NCI-H345 (cell line): Measurements from ENCODE around the gene NAXD.
"Not testable (repeated sequence)": the region's sequence is repeated elsewhere in the genome, so short reads cannot be mapped to it uniquely, and the experiment has no call there.

Experiments used
- DNase-seq: peaks from one replicate; lab custom pipeline; 2025; lab: John Stamatoyannopoulos, UW

Gene NAXD

GRCh38 chr13:110628477-110628793, 13.1 kb downstream of the NAXD start:
- no peak for DNase-seq

GRCh38 chr13:110628952-110629701, 13.8 kb downstream of the NAXD start:
- no peak for DNase-seq

- no peak for DNase-seq
These were observed 14.4 kb downstream of the NAXD start for GRCh38 chr13:110629735-110630134.

DNA sequence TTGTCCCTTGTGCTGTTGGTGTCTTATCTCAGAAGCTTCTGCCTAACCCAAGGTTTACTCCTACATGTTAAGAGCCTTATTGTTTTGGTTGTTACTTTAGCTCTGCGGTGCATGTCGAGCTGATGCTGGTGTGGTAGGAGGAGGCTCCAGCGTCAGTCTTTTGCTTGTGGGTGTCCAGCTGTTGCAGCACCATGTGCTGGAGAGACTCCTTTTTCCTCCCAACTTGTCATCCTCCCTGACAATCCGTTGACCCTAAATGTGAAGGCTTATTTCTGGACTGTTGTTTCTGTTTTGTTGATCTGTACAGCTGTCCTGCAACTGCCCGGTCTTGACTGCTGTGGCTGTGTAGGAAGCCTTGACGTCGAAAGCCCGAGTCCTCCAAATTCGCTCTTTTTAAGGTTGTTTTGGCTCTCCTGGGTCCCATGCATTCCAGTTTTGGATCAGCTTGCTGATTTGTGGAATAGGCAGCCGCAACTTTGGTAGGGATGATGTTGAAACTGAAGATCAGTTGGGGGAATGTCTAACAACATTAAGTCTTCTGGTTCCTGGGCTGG, 15.3 kb downstream of the NAXD start:
- DNase-seq, result no peak

GRCh38 chr13:110632255-110632654, 16.9 kb downstream of the NAXD start:
- not testable (repeated sequence) for DNase-seq

DNA sequence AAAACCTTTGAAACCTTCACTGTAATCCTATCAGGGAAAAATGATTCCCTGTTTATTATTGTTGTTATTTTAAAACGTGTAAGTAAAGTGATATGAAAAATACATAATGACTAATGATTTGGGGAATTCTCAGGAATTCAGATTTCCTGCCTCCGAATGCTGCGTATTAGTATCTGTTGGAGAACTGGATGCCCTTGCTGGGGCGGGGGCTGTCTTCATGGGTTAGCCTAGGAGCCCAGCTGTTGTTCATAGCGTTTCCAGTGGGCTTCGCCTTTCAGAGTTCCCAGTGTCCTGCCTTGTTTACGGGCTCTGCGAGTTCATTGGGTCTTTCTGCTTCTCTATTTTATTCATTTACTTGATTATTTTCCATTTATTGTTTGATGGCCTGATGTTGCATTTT, 18.4 kb downstream of the NAXD start:
- DNase-seq, result no peak

DNA sequence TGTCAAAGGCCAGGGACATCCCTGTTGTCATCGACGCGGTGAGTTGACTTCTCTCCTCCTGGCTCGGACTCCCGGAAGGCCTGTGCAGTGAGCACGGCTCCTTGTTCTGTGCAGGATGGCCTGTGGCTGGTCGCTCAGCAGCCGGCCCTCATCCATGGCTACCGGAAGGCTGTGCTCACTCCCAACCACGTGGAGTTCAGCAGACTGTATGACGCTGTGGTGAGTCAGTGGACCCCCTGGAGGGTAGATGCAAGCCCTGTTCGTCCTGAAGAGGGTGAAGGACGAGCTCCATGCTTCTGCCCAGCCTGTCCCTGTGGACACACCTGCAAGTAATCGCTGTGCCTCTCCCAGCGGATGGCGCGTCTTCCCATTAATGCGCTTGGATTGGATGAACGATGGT, 19.2 kb downstream of the NAXD start:
- DNase-seq, result no peak

DNA sequence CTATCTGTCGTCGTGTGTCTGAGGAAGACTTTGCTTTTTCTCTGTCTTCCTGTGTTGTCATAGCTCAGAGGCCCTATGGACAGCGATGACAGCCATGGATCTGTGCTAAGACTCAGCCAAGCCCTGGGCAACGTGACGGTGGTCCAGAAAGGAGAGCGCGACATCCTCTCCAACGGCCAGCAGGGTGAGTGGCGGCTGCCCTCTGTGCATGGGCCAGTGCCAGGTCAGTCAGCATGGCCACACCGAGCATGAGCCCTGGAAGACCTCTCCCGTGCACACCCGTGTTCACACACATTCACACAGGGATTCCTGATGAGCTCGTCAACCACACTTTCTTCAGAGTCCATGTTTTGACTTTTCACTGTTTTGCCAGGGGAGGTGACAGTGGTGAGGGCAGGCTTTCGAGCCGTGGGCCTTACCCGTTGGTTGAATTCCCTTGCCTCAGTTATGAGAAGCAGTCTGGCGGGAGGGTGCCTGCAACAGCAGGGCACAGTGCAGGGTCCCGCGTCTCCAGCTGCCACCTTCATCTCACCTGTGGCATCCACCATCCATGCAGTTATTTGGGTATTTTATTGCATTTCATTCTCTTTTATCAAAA, 20.2 kb downstream of the NAXD start:
- DNase-seq, result no peak

DNA sequence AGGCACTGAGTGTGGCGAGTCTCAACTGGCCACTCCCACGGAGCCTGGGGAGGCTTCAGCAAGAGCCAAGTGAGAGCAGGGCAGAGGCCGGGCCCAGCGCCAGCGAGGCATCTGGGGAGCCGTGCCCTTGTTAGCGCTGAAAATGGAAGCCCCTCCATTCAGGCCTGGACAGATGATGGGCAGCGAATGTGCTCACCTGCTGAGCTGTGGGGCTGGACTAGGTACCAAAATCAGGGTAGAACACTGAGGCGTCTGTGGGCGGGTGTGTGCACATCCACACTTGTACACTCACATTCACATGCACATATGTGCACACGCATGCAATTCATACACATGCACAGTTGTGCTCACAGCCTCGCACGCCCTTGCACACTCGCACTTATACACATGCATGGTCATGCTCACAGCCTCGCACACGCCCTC, 20.7 kb downstream of the NAXD start:
- no peak for DNase-seq

DNA sequence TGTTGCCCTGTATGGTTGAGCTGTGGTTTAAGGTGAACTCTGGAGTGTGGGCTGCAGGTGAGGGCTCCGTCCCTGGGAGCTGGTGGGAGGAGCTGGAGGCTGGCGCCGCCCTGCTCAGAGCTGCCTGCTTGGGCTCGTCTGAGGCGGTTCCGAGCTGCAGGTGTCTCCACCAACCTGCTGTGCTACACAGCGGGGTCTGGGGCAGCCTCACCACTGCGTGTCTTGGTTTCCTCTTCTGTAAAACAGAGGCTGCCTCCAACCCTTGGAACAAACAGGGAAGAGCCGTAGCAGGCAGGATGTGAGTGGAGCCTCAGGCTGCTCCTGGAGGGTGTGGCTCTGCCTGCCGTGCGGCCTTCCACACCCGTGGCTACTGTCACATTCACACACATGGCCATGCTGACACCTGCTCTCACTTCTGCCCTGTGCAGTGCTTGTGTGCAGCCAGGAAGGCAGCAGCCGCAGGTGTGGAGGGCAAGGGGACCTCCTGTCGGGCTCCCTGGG, 21.4 kb downstream of the NAXD start:
- peak; percentile 47 for DNase-seq

DNA sequence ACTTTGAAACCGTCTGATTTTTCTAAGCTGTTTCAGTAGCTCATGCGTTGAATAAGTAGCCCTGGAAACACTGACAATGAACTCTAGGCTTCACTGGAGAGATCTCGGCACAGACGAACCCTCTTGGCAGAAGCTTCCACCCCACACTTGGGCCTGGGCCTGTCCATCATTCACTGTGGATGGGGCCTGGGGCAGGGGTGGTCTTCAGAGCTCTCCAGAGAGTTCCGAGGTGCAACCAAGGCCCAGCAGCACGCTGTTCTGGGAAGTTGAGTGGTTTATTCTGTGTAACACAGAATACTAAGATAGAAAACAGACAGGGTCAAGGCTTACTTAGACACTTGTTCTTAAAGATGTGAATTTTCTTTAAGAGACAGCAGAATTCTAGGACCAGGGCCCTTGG, 21.9 kb downstream of the NAXD start:
- DNase-seq, result no peak

DNA sequence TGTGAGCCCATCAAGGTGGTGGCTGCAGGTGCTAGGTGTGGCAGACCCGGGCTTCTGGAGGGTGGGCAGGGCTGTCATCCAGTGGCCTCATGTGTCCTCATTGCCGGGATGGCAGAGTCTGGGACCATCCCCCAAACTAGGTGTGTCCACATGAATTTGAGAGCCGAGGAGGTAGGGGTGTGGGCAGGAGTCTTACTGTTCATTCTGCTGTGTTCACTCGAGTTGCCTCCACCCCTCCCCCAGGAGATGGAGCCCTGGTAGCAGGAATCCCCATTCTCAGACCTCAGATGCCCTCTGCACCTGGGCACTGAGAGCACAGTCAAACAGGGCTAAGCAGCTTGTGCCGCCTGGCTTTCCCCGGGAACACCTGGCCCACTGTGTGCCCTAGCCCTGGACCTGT, 22.4 kb downstream of the NAXD start:
- DNase-seq, result no peak

- DNase-seq, result no peak
These were observed 22.9 kb downstream of the NAXD start for GRCh38 chr13:110638257-110638656.

DNA sequence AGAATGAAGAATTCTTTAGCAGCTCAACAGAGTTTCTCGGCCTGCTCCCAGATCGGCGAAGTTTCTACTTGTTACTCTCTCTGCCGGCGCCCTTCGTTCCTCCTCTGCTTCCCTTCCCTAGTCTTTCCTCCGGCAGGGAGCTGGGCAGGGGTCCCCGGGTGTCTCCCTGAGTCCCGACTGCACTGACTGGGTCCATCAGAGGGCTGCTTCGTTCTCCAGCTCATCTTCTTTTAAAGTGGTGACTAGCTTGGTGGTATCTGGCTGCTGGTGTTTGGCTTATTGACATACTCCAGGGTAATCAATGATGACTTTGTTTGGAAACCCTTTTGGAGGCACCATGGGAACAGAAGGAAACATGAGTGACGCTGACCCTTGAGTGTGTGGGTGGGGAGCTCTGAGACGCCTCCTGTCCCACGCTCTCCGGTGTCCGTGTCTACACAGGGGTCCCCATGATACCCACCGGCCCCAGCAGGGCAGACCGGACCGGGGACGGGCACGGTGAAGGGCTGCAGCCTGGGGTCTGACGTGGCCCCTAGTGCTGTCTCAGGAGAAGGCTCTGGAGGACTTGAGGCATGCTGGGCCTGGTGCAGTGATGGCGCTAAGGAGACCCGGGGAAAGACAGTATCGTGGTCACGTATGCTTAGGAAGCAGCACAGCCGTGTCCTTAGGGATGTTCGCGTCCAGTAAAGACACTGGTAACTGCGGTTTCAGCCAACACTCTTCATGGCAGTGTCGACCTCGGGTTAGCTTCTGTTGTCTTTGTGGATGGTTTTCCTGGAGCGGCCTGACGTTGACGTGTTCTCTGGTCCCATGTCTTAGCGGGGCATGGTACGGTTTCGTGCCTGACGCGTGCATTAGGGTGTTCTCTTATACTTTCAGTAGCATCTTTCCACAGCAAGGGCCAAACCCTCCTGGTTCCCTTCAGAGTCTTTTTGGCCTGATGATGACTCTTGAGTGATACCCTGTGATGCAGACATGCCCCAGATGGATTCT, 23.8 kb downstream of the NAXD start:
- DNase-seq, result no peak

DNA sequence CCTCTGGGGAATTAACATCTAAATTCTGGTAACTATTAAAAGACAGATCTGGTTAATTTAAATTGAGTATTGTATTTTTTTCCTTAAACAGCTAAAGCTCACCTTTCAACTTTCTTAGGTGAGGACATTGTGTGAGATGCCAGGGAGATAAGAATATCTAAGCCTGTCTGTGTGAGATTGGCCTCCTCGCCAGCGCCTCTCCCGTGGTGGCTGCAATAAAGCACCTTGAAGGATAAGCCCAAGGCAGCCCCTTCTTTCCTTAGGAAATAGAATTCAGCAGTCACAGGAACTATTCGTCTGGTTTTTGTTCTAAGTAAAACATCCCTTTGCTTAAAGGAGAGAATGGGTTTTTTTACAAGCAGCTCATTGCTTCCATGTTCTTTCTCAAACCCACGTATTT, 24.6 kb downstream of the NAXD start:
- DNase-seq, result no peak

DNA sequence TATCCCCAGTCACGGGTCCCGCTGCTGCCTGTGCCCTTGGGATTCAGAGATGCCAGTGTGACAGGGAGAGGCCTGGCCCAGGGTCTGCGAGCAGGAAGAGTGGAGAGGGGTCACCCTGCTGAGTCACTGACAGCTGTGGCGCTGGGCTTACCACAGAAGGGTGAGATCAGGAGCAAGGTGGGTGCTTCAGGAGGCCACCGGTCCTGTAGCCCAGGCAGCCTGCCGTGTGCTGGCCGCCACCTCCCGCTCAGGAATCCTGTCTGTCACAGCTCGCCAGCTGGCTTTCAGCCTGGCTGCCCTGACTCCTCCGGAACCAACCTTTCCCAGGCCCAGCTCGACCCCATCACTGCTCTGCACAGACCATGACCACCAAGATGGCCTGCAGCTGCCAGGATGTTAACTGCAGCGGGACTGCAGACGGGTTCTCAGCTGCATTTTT, 25.3 kb downstream of the NAXD start:
- no peak for DNase-seq

GRCh38 chr13:110641055-110642015, 26.0 kb downstream of the NAXD start:
- DNase-seq, result peak; percentile 82

DNA sequence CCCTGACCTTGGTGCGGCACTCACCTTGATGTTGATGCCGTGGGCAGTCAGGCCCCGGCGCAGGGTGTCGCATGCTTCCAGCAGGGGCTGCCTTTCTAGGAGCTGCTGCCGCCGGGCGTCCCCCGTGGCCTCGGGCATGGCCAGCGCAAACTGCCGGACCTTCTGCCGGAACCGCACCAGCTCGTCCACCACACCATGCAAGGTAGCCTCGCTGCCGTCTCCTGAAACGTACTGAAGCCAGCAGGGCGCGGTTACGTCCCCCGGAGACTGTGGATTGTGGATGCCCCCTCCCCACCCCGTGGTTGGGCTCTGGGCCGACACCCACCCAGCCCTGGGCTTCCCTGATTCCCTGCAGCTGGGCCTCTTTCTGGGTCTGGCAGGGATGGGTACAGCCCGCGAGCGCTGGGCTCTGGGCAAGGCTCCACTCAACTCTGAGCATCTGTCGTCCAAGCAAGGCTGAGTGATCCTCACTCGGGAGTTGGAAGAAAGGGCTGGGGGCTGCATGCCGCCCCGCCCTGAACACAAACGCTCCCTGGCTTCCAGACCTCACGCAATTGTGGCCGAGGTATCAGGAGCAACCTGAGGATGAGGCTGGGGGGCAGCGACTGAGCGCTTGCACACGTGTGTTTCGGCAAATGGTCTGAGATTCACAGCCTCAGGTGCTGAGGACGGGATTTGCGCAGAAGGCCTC, 27.1 kb downstream of the NAXD start:
- DNase-seq, result no peak

- no peak for DNase-seq
These were observed 28.0 kb downstream of the NAXD start for GRCh38 chr13:110643324-110643723.

- DNase-seq, result no peak
These were observed 28.6 kb downstream of the NAXD start for GRCh38 chr13:110643768-110644421.
